HepG2 (cell line): Measurements from ENCODE around the gene GTF2F1.

Experiments used
- CREM ChIP-seq, 2 experiments: sonication (generic) in 1 of 2; formaldehyde crosslinking in 1 of 2; IDR thresholded peaks; 2 replicates each; pipeline versions ENCODE4 v1.4.0 to v1.6.1; 2016 to 2020; ENCODE audit warnings: antibody characterized with exemption in 1 of 2, mild to moderate bottlenecking in 1 of 2, missing genetic modification reagents in 1 of 2
- MEF2D ChIP-seq: sonication (generic); formaldehyde crosslinking; IDR thresholded peaks from 2 replicates; pipeline ENCODE4 v1.5.1; 2020; ENCODE audit warnings: mild to moderate bottlenecking, missing genetic modification reagents
- NCOA2 ChIP-seq: sonication (generic); formaldehyde crosslinking; IDR thresholded peaks from 2 replicates; pipeline ENCODE4 v1.8.0; 2022; ENCODE audit warnings: inconsistent platforms
- NFKB2 ChIP-seq: sonication (generic); formaldehyde crosslinking; IDR thresholded peaks from 2 replicates; pipeline ENCODE4 v1.4.0; 2020; ENCODE audit warnings: missing genetic modification reagents, borderline replicate concordance
- POLR2AphosphoS5 ChIP-seq: IDR thresholded peaks from 2 replicates; pipeline ENCODE4 v1.6.1; 2012; ENCODE audit warnings: low read depth, low read length
- SIN3A ChIP-seq: IDR thresholded peaks from 2 replicates; pipeline ENCODE4 v1.6.1; 2011; ENCODE audit warnings: low read depth, mild to moderate bottlenecking, control low read depth, low read length, borderline replicate concordance
- TCF12 ChIP-seq, 2 experiments: fragments of 450-650 bp in 1 of 2; sonication (generic) in 1 of 2; formaldehyde crosslinking in 1 of 2; IDR thresholded peaks; 2 replicates each; pipeline versions ENCODE4 v1.6.1 to v1.8.0; 2017 to 2022; ENCODE audit warnings: antibody characterized with exemption in 1 of 2, mild to moderate bottlenecking in 1 of 2, missing genetic modification reagents in 1 of 2, moderate library complexity in 1 of 2
- ZFP36 ChIP-seq: fragments of 150-350 bp; IDR thresholded peaks from 2 replicates; pipeline ENCODE4 v1.6.1; 2018; ENCODE audit warnings: borderline replicate concordance, low read length, low read depth; ENCODE audit not compliant: partially characterized antibody
- ZNF124 ChIP-seq: sonication (generic); formaldehyde crosslinking; IDR thresholded peaks from 2 replicates; pipeline ENCODE4 v1.4.0; 2020; ENCODE audit warnings: missing genetic modification reagents
- ZNF138 ChIP-seq: sonication (generic); formaldehyde crosslinking; IDR thresholded peaks from 2 replicates; pipeline ENCODE4 v1.5.0; 2020; ENCODE audit warnings: mild to moderate bottlenecking, low read depth, missing genetic modification reagents
- ZNF234 ChIP-seq: sonication (generic); formaldehyde crosslinking; conservative IDR thresholded peaks from 2 replicates; pipeline ENCODE4 v1.5.1; 2020; ENCODE audit warnings: mild to moderate bottlenecking, missing genetic modification reagents
- ZNF331 ChIP-seq: sonication (generic); formaldehyde crosslinking; IDR thresholded peaks from 2 replicates; pipeline ENCODE4 v1.4.0; 2020; ENCODE audit warnings: missing genetic modification reagents
- TF ChIP-seq, protein P1 (sequence below): sonication (generic); formaldehyde crosslinking; IDR thresholded peaks from 2 replicates; pipeline ENCODE4 v1.5.0; 2020; ENCODE audit warnings: mild to moderate bottlenecking, missing genetic modification reagents, moderate library complexity
- TF ChIP-seq, protein P2 (sequence below): sonication (generic); formaldehyde crosslinking; IDR thresholded peaks from one replicate; pipeline ENCODE4 v1.5.1; 2020; ENCODE audit warnings: mild to moderate bottlenecking, missing genetic modification reagents; ENCODE audit errors: not compliant biosample characterization

DNA sequence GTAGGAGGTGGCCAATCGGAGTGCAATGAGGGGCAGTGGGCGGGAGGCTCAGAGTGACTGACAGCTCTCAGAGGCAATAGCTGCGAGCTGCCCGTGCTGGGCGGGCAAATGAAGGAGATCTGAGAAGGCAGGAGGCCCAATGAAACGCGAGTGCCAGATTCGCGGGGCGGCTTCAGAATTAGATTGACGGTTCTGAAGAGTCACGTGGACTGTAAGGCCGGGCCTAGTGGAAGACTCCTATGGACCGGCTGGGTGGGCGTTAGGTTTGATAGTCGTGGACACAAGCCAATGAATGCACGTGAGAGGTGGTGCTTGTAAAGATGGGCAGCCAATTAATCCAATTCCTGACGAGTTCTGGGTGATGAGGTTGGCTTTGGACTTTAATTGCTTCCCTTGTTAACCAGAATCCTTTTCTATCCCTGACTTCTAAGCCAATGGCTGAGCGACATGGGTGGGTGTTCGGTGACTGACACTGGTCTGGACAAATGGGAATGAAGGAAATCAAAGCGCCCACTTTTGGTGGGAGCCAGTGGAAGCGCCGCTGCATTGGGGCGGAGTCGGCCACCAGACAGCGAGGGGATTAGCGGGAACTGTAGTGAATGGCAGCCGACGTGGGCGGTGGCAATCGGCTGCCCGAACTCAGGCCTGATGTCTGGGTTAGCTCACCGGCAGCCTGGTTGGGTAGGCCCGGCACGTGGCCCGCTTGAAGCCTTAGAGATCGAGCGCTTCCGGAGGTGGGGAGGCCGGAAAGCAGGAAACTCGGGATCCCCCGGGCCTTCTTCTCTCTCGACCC, 32.2 kb upstream of the GTF2F1 start:
- TF ChIP-seq ZNF124 (CRISPR knock-in tag): no peak
- no peak for TF ChIP-seq SIN3A
- no peak for TF ChIP-seq ZNF331 (CRISPR knock-in tag)
- TF ChIP-seq CREM (IDR thresholded peaks at IDR 0.05): peak; percentile 85
- no peak for TF ChIP-seq CREM (CRISPR knock-in tag; IDR thresholded peaks at IDR 0.05)
- TF ChIP-seq, protein P1, sequence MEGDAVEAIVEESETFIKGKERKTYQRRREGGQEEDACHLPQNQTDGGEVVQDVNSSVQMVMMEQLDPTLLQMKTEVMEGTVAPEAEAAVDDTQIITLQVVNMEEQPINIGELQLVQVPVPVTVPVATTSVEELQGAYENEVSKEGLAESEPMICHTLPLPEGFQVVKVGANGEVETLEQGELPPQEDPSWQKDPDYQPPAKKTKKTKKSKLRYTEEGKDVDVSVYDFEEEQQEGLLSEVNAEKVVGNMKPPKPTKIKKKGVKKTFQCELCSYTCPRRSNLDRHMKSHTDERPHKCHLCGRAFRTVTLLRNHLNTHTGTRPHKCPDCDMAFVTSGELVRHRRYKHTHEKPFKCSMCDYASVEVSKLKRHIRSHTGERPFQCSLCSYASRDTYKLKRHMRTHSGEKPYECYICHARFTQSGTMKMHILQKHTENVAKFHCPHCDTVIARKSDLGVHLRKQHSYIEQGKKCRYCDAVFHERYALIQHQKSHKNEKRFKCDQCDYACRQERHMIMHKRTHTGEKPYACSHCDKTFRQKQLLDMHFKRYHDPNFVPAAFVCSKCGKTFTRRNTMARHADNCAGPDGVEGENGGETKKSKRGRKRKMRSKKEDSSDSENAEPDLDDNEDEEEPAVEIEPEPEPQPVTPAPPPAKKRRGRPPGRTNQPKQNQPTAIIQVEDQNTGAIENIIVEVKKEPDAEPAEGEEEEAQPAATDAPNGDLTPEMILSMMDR (CRISPR knock-in tag): 0 out of 2 replicates have a peak, but pooled peaks have one; percentile 3
- no peak for TF ChIP-seq TCF12 (IDR thresholded peaks at IDR 0.05)
- no peak for TF ChIP-seq TCF12 (CRISPR knock-in tag; IDR thresholded peaks at IDR 0.05)
- no peak for TF ChIP-seq ZNF234
- no peak for TF ChIP-seq POLR2AphosphoS5
- TF ChIP-seq, protein P2, sequence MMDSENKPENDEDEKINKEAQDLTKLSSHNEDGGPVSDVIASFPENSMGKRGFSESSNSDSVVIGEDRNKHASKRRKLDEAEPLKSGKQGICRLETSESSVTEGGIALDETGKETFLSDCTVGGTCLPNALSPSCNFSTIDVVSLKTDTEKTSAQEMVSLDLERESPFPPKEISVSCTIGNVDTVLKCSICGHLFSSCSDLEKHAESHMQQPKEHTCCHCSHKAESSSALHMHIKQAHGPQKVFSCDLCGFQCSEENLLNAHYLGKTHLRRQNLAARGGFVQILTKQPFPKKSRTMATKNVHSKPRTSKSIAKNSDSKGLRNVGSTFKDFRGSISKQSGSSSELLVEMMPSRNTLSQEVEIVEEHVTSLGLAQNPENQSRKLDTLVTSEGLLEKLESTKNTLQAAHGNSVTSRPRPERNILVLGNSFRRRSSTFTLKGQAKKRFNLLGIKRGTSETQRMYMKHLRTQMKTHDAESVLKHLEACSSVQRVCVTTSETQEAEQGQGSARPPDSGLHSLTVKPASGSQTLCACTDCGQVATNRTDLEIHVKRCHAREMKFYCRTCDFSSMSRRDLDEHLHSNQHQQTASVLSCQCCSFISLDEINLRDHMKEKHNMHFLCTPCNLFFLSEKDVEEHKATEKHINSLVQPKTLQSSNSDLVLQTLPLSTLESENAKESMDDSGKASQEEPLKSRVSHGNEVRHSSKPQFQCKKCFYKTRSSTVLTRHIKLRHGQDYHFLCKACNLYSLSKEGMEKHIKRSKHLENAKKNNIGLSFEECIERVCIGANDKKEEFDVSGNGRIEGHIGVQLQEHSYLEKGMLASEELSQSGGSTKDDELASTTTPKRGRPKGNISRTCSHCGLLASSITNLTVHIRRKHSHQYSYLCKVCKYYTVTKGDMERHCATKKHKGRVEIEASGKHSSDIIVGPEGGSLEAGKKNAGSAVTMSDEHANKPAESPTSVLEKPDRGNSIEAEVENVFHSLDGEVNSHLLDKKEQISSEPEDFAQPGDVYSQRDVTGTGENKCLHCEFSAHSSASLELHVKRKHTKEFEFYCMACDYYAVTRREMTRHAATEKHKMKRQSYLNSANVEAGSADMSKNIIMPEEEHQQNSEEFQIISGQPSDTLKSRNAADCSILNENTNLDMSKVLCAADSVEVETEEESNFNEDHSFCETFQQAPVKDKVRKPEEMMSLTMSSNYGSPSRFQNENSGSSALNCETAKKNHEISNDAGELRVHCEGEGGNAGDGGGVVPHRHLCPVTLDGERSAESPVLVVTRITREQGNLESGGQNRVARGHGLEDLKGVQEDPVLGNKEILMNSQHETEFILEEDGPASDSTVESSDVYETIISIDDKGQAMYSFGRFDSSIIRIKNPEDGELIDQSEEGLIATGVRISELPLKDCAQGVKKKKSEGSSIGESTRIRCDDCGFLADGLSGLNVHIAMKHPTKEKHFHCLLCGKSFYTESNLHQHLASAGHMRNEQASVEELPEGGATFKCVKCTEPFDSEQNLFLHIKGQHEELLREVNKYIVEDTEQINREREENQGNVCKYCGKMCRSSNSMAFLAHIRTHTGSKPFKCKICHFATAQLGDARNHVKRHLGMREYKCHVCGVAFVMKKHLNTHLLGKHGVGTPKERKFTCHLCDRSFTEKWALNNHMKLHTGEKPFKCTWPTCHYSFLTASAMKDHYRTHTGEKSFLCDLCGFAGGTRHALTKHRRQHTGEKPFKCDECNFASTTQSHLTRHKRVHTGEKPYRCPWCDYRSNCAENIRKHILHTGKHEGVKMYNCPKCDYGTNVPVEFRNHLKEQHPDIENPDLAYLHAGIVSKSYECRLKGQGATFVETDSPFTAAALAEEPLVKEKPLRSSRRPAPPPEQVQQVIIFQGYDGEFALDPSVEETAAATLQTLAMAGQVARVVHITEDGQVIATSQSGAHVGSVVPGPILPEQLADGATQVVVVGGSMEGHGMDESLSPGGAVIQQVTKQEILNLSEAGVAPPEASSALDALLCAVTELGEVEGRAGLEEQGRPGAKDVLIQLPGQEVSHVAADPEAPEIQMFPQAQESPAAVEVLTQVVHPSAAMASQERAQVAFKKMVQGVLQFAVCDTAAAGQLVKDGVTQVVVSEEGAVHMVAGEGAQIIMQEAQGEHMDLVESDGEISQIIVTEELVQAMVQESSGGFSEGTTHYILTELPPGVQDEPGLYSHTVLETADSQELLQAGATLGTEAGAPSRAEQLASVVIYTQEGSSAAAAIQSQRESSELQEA: peak; percentile 55
- no peak for TF ChIP-seq NCOA2 (CRISPR knock-in tag)
- TF ChIP-seq ZFP36: no peak
- TF ChIP-seq NFKB2: peak; percentile 45; the same call in 1 of the 2 replicates
- no peak; the same call in 1 of the 2 replicates for TF ChIP-seq MEF2D
- TF ChIP-seq ZNF138 (CRISPR knock-in tag): no peak
